HK-2 (cell line): ENCODE results near the gene GALNT2.

Experiments
- DNase-seq: peaks from one replicate; pipeline ENCODE4 v3.0.0-alpha.2; 2018; ENCODE audit not compliant: unreplicated experiment

GALNT2 gene

DNA sequence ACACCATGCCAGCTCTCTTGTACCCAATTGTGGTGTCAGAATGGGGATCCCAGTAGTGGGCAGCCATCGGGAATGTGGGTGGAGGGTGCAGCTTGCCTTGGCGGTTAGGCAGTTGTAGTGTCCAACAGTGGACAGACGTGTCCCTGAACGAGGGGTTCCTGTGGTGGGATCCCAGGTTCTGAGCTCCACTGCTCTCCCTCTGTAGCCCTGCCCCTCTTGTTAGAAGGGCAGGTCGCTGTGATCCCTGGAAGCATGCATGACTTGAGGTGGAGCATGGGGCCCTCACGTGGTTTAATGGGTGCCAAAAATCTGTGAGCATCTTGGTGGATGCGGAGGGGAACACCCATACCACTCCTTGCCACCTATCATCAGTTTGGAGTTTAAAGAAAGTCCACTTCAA is 4.3 kb downstream of the GALNT2 start:
- DNase-seq, result no peak

DNA sequence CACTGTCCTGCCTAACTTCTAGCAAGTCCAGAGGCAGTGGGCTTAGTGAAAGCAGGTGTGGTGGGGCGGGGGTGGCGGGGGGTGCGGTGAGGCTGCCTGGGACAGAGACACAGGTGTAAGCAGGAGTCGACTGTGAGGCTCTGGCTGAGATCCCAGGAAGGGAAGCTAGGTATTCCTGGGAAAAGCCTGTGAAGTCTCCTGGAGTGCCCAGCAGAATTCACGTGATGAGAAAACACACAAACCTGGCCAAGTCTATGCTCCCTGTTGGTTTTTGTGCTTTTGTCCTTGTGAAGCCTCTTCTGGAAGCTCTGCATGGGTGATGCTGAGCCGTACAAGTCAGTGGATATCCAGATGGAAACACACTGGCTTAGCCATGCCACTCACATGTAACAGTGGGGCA is 5.3 kb downstream of the GALNT2 start:
- DNase-seq, result no peak

DNA sequence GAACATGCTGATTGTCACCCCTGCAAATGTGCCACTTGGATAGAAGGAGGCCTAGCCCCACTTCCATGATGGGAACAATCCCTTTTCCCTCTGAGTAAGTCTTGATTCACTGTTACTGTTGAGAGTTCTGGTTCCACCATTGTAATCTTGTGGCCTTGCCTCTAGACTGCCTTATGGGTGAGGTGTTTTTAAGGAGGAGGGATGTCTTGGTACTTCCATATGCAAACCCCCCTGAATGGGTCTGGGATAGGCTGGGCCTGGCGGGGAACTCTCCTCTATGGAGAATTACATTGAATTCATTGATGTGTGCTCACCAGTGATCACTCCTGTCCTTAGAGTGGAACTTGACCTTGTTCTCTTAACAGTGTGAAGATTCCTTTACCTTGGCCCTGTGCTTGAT is 5.8 kb downstream of the GALNT2 start:
- no peak for DNase-seq

DNA sequence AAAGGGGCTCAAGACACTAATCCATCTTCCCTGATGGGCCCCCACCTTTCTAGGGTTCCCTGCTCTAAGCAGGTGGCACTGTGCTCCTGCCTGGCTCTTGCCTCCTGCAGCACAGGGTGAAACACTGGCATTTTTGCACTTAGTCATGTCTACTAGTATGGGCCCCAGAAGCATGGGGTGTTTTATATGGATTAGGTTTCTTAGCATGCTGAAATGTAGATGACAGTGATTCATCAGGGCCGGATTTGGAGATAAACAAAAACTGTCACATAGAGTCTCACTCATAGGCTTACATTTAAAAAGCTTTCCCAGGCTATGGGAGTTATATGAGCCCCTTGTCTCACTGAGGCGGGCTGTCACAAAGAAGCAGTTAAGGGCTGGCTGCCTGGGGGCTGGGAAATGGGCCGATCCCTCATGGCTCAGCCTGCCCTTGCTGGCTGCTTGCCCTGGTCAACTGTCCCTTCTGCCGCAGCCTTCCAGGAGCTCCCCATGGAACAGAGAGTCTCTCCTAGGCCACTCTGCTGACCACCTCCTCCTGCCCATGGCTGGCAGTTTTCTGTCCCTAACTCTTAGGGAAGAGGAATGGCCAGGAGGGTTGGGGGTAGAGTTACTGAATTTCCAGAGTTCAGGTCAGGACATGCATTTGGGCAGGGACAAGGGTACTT is 6.5 kb downstream of the GALNT2 start:
- no peak for DNase-seq

DNA sequence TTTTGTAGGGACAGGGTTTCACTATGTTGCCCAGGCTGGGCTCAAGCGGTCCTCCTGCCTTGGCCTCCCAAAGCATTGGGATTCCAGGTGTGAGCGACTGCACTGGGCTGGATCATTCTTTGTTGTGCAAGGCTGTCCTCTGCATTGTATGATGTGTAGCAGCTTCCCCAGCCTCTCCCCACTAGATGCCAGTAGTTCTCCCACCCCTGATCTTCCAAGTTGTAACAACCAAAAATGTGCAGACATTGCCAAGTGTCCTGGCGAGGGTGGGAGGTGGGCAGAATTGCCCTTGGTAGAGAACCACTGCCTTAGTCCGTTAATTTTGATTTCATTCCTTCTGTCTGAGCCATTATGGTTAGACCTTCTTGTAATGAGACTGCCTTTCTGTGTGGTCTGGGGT is 7.2 kb downstream of the GALNT2 start:
- DNase-seq, result no peak

DNA sequence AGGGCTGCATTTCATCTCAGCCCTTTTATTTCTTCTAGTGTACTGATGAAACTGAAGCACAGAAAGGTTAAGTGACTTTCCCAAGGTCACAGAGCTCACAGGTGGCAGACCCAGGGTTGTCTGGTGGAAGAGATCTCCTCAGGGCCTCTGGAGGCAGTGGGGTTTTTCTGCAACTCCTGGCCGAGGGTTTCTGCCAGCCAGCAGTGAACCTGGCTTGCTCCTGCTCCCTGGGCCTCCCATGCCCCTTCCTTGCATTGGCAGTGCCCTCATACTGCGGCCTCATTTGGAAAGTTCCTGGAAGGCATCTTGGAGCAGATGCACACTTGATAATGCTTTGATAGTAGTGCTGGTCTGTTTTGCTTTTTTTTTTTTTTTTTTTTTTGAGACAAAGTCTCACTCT is 7.7 kb downstream of the GALNT2 start:
- no peak for DNase-seq

DNA sequence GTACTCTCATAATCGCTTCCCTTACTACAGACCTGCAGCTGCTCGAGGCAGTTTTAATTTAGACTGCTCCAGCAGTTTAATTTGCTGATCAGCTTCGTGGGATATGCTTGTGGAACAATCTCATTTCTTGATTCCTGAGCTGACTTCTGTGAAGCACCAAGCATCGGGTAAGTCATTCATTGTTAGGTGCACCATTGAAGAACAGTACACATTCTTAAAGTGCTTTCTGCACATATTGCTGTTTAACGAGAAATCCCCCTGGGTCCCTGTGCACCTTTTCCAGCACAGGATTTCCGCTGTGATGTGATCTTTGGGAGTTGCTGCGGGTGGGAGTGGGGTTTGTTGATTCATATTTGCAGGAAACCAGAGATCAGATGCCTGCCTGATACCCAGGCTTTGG is 9.1 kb downstream of the GALNT2 start:
- DNase-seq, result no peak

DNA sequence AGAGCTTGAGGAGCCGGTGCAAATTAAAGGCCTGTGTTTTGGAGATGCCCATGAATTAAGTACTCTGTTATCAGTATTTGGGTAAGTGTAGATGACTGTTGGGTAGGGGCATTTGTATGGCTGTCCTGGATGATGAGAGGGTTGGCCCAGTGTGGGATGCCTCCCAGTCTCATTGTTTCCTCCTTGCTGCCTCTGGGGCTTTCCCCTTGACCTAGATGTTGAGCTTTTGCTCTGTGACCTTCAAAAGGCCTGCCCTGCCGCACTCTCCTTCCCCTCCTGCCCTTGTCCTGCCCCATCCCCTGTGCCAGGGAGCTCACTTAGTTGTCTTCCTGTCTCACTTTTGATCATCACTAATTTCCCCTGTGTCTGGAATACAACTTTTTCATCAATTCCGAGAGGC is 10.0 kb downstream of the GALNT2 start:
- DNase-seq, result no peak

DNA sequence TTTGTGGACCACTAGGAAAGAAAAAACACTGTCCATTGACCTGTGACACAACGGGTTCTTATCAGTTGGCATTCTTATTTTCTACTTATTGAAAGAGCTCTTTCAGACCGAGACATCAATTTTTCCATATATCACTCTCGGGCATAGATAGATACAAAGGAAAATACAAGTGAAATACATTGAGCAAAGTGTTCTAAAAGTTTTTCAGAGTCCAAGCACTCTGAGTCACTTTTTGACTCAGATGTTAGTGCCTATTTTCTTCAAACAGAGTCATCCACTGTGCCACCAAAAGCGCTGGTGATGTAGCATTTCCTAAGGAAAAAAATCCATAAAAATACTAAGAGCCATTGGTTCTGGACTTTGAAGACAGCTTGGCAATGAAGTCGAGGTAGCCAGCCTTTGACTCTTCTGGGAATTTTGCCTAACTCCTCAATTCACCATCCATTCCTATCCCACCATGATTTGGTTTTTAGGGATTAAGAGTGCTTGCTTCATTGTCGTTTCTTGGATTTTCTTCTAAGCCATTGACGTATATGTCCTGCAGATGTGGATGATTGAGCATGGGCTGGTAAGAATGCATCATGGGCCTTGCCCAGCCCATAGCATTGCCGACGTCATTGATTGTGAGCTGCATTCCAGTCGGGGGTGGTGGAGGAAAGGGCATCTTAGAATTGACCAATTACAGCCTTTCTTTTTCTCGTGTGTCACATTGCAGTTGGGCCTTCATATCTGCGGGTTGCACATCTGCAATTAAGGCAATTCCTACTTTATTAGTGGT is 10.6 kb downstream of the GALNT2 start:
- no peak for DNase-seq

DNA sequence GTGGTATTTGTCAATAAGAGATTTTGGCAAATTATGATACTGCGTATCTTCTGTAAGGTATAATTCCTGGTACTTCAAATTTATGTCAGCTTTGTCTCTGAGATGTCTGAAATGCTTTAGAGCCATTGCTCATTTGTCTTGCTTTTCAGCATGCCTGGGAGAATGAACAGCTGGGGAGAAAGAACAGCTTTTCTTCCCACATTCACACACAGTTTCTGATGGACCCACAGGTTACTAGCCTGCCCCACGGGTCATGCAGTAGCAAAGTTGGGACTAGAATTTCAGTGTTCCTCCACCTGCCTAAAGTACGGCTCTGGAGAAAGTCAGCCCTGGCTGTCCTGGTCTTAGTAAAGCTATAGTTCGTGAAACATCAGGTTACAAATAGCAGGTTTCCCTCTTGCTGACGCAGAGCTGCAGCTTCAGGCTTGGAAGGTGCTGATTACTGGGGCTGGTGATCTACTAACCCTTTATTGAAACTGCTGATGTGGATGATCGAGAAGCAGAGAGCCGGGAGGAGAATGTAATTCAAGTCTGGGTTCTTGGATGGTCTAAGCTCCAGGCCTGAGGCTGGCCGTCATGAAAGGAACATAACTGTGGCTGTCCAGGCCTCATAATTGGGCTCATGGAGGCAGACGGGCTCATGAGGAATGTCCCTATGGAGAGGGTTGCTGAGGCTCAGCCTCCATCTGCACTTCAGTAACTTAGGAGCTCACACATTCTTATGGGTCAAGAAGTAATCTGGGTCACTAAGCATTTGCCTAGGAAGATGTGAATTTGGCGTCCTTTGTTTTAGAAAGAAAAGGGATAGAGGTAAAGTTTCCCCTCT is 12.4 kb downstream of the GALNT2 start:
- DNase-seq, result no peak

DNA sequence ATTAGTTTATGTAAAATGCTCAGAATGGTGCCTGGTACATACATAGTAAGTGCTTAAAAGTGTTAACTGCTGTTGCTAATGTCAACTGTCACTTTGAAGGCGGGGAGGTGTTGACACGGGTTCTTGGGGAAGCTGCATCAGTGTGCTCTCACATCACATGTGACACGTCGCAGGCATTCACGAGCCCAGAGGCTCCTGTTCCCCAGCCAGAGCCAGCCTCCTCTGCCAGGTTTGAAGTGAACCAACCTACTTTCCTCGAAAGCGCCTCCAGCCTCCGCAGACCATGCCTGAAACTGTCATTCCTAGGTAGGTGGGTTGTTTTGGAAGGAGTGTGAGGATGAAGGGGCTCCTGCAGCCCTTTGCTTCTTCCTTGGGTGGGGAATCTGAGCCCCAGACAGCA is 13.8 kb downstream of the GALNT2 start:
- DNase-seq, result no peak

DNA sequence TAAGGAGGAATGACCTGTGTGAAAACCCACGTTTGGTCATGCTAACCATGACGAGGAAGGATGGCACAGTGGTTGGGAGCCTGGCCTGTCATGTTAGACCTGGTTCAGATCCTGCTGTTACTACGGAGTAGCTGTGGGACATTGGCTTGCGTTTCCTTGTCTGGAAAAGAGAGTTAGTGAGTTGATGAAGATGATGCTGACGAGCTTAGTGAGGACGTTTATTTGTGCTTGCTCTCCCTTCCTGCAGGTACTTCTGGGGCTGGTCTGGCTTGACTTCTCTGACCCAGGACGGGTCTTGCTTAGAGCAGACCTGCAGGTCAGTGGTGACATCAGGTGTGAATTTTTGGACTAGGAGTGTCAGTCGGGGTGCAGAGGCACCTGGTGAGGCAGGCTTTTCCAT is 14.7 kb downstream of the GALNT2 start:
- DNase-seq, result no peak

DNA sequence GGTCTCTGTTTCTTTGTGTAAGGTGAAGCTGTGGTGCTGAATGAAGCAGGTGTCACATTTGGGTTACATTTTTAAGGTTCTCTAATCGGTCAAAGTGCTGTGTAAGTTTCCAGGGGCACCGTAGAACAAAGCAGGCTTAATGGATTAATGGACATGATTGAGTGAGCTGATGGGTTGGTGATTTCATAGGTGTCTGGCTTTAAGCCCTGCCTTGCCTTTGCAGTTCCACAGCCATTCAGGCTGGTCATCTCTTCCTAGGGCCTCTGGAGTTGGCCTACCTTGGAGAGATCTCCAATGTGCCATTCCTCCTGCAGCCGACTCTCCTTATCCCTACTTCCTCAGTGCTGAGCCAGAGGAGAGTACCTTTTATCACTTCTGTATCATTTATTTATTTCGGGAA is 15.2 kb downstream of the GALNT2 start:
- DNase-seq, result no peak

DNA sequence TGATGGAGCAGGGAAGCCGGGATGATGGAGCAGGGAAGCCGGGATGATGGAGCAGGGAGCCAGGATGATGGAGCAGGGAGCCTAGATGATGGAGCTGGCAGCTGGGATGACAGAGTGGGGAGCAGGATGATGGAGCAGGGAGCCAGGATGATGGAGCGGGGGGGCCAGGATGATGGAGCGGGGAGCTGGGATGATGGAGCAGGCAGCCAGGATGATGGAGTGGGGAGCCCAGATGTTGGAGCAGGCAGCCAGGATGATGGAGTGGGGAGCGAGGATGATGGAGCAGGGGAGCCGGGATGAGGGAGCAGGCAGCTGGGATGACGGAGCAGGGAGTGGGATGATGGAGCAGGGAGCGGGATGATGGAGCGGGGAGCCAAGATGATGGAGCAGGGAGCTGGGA is 16.0 kb downstream of the GALNT2 start:
- DNase-seq, result no peak

DNA sequence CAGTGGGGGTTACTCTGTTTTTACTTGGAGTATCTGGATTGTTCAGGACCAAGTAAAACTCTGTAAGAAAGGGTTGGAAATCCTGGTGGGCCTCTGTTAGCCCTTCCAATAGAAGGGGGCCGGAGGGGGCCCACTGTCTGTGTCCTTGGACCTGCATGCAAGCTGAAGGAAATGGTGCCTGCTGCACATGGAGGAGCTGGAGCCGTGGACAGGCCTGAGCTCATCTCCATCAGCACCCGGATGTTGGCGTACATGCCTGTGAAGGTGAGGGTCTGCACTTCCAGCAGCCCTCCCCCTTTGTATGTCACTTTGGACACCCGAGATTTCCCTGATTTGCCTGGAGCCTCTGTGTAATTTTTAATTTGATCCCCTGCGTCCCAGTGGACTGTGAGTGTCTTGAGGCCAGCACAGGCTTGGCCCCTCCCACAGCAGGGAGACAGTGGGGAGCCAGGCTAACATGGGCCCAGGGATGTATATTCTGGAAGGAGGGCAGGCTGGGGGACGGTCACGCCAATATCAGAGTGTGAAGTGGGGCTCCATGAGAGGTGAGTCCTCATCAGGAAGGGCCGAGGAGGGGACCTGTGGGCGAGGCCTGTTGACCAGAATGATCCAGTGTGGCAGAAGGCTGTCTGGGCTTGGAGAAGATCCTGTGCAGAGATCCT is 16.8 kb downstream of the GALNT2 start:
- no peak for DNase-seq

DNA sequence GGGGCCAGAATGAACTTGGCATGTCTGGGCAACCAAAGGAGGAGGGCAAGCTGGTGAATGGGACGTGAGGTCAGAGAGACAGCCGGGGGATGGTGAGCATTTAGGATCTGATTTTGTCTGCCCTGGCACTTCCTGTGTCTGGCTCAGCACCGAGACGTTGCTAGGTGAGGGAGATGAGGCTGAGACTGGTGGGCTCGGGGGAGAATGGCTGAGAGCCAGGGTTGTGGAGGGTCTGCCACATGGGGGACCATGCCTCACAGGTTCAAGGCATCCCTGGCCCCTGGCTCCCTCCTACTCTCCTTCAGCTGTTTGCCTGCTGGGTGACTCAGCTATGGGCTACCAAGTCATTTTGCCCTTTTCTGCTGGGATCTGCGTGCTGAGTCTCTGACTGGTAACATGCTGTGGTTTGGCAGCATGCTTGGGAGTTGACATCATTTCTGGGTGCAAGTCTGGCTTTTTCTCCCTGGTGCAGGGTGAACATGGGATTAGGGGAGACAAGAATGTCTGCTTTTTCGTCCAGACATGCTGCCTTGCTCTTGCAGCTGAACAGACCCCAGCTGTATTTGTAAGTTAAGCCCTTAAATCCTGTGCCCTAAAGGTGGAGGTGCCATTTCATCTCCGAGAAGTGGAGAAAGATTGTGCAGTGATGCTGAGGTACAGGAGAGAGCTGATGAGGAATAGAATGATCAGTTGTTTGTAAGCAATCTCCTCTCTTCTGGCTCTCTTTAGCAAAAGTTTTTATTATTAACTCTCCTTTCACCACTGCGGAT is 17.6 kb downstream of the GALNT2 start:
- peak; percentile 92 for DNase-seq

DNA sequence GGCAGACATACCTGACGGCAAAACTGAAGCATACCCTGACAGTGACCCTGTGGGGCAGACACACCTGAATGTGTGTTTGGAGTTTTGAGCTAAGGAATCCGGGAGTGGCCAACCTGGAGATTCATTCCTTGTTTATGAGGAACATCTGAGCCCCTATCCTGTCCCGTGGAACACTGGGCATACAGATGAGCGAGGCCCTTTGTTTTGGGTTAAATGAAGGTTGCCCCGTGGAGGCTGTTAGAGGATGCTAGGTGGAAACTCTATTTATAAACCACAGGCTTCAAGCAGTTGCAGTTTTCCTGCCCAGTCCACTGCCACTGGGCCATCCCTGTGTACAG is 18.1 kb downstream of the GALNT2 start:
- DNase-seq, result no peak

DNA sequence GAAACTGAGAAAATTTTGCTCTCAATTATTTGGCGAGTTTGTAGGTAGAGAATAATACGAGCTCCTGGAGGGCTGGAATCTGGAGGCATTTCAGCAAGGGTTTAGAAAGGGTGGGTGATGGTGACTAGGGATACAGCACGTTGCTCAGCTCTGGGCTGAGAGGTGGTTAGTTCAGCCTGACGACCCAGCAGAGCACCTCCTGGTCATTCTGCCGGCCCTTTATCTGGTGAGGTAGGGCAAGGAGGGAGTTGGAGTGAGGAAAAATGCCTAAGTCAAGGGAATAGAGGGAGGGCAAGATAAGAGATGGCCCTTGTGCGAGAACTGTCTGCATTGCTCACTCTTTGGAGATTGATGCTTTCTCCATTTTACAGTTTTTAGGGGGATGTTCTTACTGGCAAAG is 19.1 kb downstream of the GALNT2 start:
- DNase-seq, result no peak

DNA sequence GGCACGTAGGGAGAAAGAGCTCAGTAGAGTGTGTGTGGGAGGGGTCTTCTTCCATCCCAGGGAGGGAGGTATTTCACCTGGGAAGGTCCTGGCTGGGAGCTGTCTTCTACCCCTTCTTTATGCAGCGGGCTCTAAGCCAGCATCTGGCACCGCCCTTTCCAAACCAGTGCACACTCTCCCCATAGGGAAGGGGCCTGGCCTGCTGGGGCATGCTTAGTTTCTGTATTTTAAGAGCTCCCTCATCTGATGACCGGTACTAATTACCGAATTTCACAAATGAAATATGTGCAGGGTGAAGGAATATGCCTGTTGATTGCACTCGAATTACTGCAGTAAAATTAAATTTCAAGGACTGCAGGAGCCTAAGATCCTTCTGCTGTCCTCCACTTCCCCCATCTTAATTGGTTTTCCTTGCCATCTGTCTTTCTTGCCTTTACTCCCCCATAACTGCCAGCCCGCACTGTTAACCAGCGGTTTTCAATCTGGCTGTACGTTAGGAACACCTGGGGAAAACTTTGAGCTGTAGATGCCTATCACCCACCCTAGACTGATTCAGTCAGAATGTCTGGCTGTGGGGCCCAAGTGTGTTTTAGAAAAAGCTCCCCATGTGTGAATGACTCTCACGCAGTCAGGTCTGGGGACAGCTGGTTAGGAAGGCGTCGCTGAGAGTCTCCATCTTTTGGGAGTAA is 20.1 kb downstream of the GALNT2 start:
- DNase-seq, result no peak

DNA sequence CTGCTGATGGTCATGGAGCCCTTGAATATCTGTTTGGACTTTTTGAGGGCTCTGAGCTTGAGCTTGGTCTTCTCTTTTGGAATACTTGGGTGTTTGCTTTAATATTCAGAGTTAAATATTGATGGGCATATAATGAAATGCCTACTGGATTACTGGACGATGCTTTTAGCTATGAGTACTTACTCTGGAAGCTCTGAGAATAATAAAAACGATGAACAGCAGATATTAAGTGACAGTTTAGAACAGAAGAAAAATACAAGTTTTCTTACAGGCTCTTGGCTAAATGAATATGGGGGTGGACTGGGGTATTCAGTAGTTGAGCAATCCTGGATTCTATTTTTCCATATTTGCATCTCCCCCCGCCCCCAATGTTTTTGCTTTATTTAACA is 20.7 kb downstream of the GALNT2 start:
- DNase-seq, result no peak

DNA sequence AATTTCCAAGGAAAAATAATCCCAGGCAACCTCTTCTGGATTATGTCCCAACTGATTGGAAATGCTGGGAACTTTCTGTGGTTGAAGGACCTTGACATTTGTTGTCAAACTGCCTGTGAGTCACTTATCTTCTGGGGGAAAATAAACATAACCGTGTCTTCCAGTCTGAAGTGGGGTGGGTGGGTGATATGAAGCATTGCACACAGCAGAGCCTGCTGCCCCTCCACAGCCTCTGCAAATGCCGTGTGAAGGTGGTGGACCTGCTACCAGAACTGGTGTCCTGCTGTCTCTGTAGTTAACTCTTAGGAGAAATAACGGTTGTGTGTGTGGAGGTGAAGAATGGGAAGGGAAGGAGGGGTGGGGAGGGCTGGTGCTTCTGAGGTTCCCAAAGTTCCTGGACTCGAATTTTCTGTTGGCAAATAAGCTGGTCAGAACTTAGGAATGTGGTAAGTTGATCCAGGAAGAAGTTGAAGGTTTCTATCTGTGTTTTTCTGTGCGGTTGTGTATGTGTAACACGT is 23.2 kb downstream of the GALNT2 start:
- DNase-seq, result no peak
